ENCODE measurements around the gene GJA5.

Gene GJA5

GRCh38 chr1:147762233-147763024, 2.0 kb upstream of the GJA5 start:
- TF ChIP-seq CTCF (conservative IDR thresholded peaks at IDR 0.05): no peak
- H3K27ac ChIP-seq: peak overlapping the region; percentile 30

- no peak for TF ChIP-seq CTCF (conservative IDR thresholded peaks at IDR 0.05)
- no peak overlapping the region for H3K27ac ChIP-seq
Measured at GRCh38 chr1:147758379-147759100, 1.9 kb downstream of the GJA5 start.

- H3K27ac ChIP-seq: no peak overlapping the region
- no peak for TF ChIP-seq CTCF (conservative IDR thresholded peaks at IDR 0.05)
Measured at GRCh38 chr1:147757015-147757990, 3.1 kb downstream of the GJA5 start.

GRCh38 chr1:147756341-147756740, 4.1 kb downstream of the GJA5 start:
- no peak for TF ChIP-seq CTCF (conservative IDR thresholded peaks at IDR 0.05)
- H3K27ac ChIP-seq: no peak overlapping the region

DNA sequence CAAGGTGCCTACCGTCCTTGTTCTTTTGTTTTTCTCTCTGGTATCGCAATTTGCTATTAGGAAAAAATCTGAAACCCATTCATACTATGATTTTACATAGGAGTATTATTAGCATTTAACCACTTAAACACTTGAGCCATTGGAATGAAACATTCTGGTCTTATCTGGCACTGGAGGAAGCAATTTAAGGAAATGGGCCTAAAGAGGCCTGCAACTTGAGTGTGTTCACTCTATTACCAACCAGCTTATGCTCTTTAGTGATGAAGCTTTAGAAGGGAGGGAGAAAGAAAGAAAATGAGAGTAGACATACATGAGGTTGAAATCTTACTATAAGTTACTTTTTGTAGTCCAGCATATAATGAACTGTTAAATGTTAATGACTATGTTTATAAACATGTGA, 5.7 kb downstream of the GJA5 start:
- TF ChIP-seq CTCF (conservative IDR thresholded peaks at IDR 0.05): no peak
- H3K27ac ChIP-seq: no peak overlapping the region

GRCh38 chr1:147753081-147753480, 7.3 kb downstream of the GJA5 start:
- TF ChIP-seq CTCF (conservative IDR thresholded peaks at IDR 0.05): no peak
- no peak overlapping the region for H3K27ac ChIP-seq

DNA sequence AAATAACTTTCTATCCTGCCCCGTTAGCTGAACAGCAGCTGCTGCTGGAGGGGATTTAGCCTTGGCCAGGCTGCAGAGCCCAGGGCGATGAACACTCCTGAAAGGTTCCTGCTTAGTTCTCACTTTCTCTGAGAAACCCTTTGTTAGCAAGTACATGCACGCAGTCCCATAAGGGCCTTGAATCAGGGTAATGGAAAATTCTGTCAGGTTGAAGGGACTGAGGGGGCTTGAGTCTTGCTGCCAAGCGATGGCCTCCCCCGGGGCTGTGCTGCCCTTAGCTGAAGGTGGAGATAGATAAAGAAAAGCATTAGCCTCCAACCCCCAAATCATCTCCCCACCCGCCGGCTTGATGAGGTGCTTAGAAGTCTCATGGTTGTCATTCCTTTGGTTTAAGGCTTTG, 7.9 kb downstream of the GJA5 start:
- TF ChIP-seq CTCF (conservative IDR thresholded peaks at IDR 0.05): no peak
- H3K27ac ChIP-seq: no peak overlapping the region

Measured in VCaP (cell line).